ENCODE data around the gene ANTKMT. TPM values are rescaled to one million over a fixed set of nuclear protein-coding genes. Genes with fewer than 3 reads are reported as not detected.
A peak's percentile ranks its signal among the peaks of the same experiment; 100 is the strongest.

The ANTKMT gene
- total and polyA plus RNA-seq, 4 experiments from 2014 or later: 14.5 to 36.4 (median 22.5) TPM

DNA sequence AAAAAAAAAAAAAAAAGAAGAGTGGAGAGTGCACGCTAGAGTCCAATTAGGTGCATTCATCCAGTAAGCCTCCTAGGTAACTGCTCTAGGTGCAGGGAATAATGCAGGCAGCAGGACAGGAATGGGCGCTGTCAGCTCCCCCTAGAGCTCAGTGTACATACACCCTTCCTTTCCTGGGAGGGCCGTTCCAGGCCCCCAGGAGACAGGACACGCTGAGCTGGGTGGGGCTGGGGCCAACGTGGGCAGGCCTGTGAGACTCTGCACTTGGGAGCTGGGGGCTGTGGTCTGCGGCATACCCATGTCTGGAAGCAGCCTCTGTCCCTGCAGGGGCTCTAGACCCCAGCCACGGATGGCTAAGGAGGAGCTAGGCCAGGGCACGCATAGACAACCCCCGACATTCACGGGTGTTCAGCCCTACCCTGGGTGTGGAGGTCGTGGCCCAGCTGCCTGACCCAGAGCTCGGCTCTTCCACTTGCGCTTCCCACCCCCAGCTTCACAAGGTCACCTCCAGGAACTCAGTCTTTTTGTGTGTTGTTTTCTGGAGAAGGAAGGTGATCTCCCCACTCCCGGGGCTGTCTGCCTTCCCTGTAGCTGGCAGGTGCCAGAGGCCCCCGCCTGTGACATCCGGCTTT is 1.0 kb upstream of the ANTKMT start:
- Mint-ChIP-seq H3K9me3 (peaks cover 0 to 2% (median 0%) of the 10 kb centered on the region in 8 donors), H3K4me3 (peak overlapping the region; percentile 80 to 88 (median 84)), H3K27ac (peak overlapping the region; percentile 47 to 91 (median 84)), H3K27me3 (no peaks in the 10 kb centered on the region), H3K36me3 (no peaks in the 10 kb centered on the region), H3K4me1 (peaks cover 3 to 38% (median 12%) of the 10 kb centered on the region in 4 donors)
- no peaks in the 10 kb centered on the region for H3K27me3 ChIP-seq (ENCODE audit: insufficient read depth, low read length)
- peak in 1 of 5 donors; percentile 22 for DNase-seq
- H3K27ac ChIP-seq (ENCODE audit: low read depth, low read length): peak overlapping the region; percentile 40
- H3K36me3 ChIP-seq (ENCODE audit: insufficient read depth, low read length): no peaks in the 10 kb centered on the region
- H3K4me3 ChIP-seq (ENCODE audit: low read length in 2 of 2): peak overlapping the region; percentile 42 to 60
- POLR2A ChIA-PET (ENCODE audit: partially characterized antibody): interaction anchor here (0.6 to 12.9 kb wide), 10 partner anchors 10 to 99 kb away, joined by 3 to 166 read pairs (median 5); partner anchors contain the start of genes CHTF18, CIAO3, RHBDL1 and RPUSD1
- no peaks in the 10 kb centered on the region for H3K9me3 ChIP-seq (ENCODE audit: control insufficient read depth in 1 of 2, low read length in 2 of 2)
- CTCF ChIA-PET (ENCODE audit: partially characterized antibody): interaction anchor here (1.0 to 4.5 kb wide), 8 partner anchors 8 to 21 kb away, joined by 3 to 27 read pairs (median 4); partner anchors contain the start of gene CIAO3
- H3K4me1 ChIP-seq (ENCODE audit: insufficient read depth, low read length): peaks cover 34% of the 10 kb centered on the region
- intact Hi-C loops (cut with micrococcal nuclease): no loop called here

DNA sequence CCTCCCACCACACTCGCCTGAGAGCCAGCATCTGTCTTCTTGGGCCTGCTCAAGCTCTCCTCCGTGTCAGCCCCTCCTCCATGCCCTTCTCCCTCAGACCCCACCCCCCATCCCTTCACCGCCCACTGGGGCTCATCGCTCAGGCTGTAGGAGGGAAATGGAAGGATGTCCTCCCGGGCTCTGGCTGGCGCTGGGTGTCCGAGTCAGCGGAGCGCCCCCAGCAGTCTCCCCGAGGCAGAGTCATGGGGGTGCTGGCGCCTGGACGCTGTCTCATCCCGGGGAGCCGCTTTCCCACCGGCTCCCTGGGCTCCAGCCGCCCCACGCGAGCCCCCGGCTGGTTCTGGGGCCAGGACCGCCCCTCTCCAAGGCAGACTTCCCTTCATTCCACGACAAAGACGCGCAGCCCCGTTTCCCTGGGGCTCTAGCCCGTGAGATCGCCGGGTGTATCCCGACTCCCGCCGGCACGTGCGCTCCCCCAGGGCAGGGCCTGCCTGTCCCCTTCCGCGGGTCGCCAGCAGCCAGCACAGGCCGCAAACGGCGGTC is 428 bp upstream of the ANTKMT start:
- Mint-ChIP-seq H3K4me3 (peak overlapping the region; percentile 80 to 88 (median 84)), H3K27me3 (no peaks in the 10 kb centered on the region), H3K4me1 (peaks cover 3 to 38% (median 12%) of the 10 kb centered on the region in 4 donors), H3K36me3 (no peaks in the 10 kb centered on the region), H3K9me3 (peaks cover 0 to 2% (median 0%) of the 10 kb centered on the region in 8 donors), H3K27ac (peak overlapping the region in 6 of 7 donors; percentile 54 to 91 (median 84))
- peak overlapping the region; percentile 40 for H3K27ac ChIP-seq (ENCODE audit: low read depth, low read length)
- no peaks in the 10 kb centered on the region for H3K27me3 ChIP-seq (ENCODE audit: insufficient read depth, low read length)
- DNase-seq: peak in 1 of 5 donors; percentile 31
- POLR2A ChIA-PET (ENCODE audit: partially characterized antibody): interaction anchor here (0.6 to 12.9 kb wide), 15 partner anchors 6 to 99 kb away, joined by 3 to 166 read pairs (median 5); partner anchors contain the start of genes CHTF18, CIAO3, METRN and RHBDL1
- H3K4me1 ChIP-seq (ENCODE audit: insufficient read depth, low read length): peaks cover 34% of the 10 kb centered on the region
- CTCF ChIA-PET (ENCODE audit: partially characterized antibody): interaction anchor here (0.9 to 4.5 kb wide), 10 partner anchors 8 to 64 kb away, joined by 3 to 27 read pairs (median 4); partner anchors contain the start of gene CIAO3
- no peaks in the 10 kb centered on the region for H3K36me3 ChIP-seq (ENCODE audit: insufficient read depth, low read length)
- H3K9me3 ChIP-seq (ENCODE audit: control insufficient read depth in 1 of 2, low read length in 2 of 2): no peaks in the 10 kb centered on the region
- intact Hi-C loops (cut with micrococcal nuclease): no loop called here
- H3K4me3 ChIP-seq (ENCODE audit: low read length in 2 of 2): peak overlapping the region; percentile 42 to 60

DNA sequence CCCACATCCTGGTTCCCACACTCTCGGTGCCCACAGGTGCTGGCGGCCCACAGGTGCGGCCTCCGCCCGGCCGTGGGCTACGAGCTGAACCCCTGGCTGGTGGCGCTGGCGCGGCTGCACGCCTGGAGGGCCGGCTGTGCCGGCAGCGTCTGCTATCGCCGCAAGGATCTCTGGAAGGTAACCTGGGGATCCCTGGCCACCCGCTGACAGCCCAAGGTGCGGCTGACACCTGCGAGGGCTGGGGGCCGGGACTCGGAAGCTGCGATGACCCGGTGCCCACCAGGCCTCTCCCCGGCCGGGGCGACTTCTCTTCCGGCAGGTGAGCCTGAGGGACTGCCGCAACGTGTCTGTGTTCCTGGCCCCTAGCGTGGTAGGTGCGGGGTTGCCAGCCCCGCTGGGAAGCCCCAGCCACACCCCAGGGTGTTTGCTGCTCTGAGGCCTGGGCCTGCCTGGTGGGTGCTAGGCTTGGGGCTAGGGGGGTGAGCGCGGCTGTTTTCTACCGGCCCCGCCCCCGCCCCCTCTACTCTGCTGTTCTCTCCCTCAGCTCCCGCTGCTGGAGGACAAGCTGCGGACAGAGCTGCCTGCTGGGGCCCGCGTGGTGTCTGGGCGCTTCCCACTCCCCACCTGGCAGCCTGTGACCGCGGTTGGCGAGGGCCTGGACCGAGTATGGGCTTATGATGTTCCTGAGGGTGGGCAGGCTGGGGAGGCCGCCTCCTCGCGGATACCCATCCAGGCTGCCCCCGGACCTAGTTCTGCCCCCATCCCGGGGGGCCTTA is 1.0 kb downstream of the ANTKMT start:
- peak overlapping the region in 6 of 8 donors; percentile 7 to 68 (median 51) for H3K4me3 Mint-ChIP-seq
- peak overlapping the region in 3 of 7 donors; percentile 7 to 72 (median 27) for H3K27ac Mint-ChIP-seq
- Histone ChIP-seq H3K36me3 (ENCODE audit: insufficient read depth, low read length) (no peaks in the 10 kb centered on the region), H3K27ac (ENCODE audit: low read depth, low read length) (peak overlapping the region; percentile 47), H3K4me1 (ENCODE audit: insufficient read depth, low read length) (peaks cover 32% of the 10 kb centered on the region), H3K4me3 (ENCODE audit: low read length in 2 of 2) (peak overlapping the region in 1 of 2 donors; percentile 60), H3K9me3 (ENCODE audit: control insufficient read depth in 1 of 2, low read length in 2 of 2) (no peaks in the 10 kb centered on the region), H3K27me3 (ENCODE audit: insufficient read depth, low read length) (no peaks in the 10 kb centered on the region)
- no peak for DNase-seq
- POLR2A ChIA-PET (ENCODE audit: partially characterized antibody): interaction anchor here (0.6 to 12.9 kb wide), 13 partner anchors 7 to 238 kb away, joined by 3 to 166 read pairs (median 5); partner anchors contain the start of genes CHTF18, CIAO3, METRN and RHBDL1
- H3K4me1 Mint-ChIP-seq: peaks cover 3 to 29% (median 12%) of the 10 kb centered on the region in 4 donors
- H3K36me3 Mint-ChIP-seq: no peaks in the 10 kb centered on the region
- peaks cover 0 to 2% (median 0%) of the 10 kb centered on the region in 8 donors for H3K9me3 Mint-ChIP-seq
- intact Hi-C loops (cut with micrococcal nuclease): no loop called here
- H3K27me3 Mint-ChIP-seq: no peaks in the 10 kb centered on the region
- CTCF ChIA-PET (ENCODE audit: partially characterized antibody): interaction anchor here (0.9 to 4.5 kb wide), 6 partner anchors 10 to 63 kb away, joined by 3 to 27 read pairs (median 5); partner anchors contain the start of gene CIAO3

DNA sequence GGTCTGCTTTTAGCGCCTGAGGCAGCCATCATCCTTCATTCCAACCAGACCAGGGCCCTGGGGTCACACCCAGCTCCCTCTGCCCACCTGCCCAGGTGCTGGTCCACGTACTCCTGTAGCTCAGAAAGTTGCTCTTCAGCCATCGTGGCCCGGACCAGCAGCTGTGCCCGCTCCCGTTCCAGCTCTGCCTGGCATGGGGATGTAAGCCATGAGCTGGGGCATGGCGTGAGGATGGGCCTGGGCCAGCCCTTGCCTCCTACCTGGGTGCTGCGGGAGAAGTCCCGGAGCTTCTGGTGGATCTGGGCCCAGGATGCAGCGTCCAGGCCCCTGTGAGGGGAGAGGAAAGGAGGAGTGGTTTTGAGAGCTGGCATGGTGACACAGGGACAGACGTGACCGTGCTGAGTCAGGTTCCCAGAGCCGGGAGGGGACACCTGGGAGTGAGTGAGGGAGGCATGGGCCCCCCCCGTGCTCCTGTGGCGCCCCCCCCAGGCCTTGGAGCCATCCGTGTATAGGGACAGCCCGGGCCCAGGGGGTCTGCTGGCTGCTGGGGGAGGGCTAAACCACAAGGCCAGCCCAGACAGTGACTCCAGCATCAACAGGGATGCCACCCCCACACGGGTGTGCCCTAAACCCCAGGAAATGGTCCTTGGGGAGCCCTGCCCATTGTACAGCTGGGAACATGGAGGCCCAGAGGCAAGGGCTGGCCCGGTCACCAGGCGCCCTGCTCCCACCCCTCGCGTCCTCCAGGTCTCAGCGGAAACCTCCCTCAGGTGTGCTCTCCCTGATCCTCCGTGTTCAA is 2.1 kb downstream of the ANTKMT start:
- intact Hi-C loops (cut with micrococcal nuclease): no loop called here
- H3K4me1 Mint-ChIP-seq: peaks cover 3 to 29% (median 12%) of the 10 kb centered on the region in 4 donors
- H3K4me3 Mint-ChIP-seq: peak overlapping the region in 3 of 8 donors; percentile 25 to 48 (median 34)
- no peaks in the 10 kb centered on the region for H3K36me3 ChIP-seq (ENCODE audit: insufficient read depth, low read length)
- H3K27ac ChIP-seq (ENCODE audit: low read depth, low read length): no peak overlapping the region
- H3K36me3 Mint-ChIP-seq: no peaks in the 10 kb centered on the region
- peak overlapping the region in 5 of 7 donors; percentile 6 to 86 (median 52) for H3K27ac Mint-ChIP-seq
- ChIA-PET POLR2A (ENCODE audit: partially characterized antibody) (interaction anchor here (8.8 to 12.9 kb wide), 2 partner anchors 8 to 30 kb away, joined by 71 to 166 read pairs; partner anchors contain the start of genes METRN and WDR24), CTCF (ENCODE audit: partially characterized antibody) (interaction anchor here (1.3 to 4.5 kb wide), 3 partner anchors 9 to 62 kb away, joined by 3 to 27 read pairs (median 14); partner anchors contain the start of gene CIAO3)
- H3K9me3 Mint-ChIP-seq: peaks cover 0 to 2% (median 0%) of the 10 kb centered on the region in 8 donors
- no peaks in the 10 kb centered on the region for H3K27me3 Mint-ChIP-seq
- peaks cover 37% of the 10 kb centered on the region for H3K4me1 ChIP-seq (ENCODE audit: insufficient read depth, low read length)
- no peak overlapping the region for H3K4me3 ChIP-seq (ENCODE audit: low read length in 2 of 2)
- no peak for DNase-seq
- no peaks in the 10 kb centered on the region for H3K9me3 ChIP-seq (ENCODE audit: control insufficient read depth in 1 of 2, low read length in 2 of 2)
- no peaks in the 10 kb centered on the region for H3K27me3 ChIP-seq (ENCODE audit: insufficient read depth, low read length)

DNA sequence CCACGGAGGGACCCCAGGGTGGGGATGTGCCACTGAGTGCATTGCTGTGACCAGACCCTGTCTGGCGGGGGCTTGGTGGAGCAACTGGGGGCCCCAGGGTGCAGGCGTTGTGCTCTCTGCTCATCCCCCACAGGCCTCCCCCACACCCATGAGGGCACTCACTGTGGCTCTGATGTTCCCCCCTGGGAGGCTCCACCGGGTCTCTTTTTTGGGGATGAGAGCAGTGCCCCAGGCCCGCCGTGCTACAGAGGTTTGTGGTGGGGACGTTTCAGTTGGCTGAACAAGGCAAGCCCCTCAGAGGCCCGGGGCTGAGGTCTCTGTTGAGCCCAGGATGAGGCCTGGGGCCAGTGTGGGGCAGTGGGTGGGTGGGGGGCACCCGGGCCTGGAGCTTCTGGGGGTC is 2.7 kb downstream of the ANTKMT start:
- Histone ChIP-seq H3K27ac (ENCODE audit: low read depth, low read length) (no peak overlapping the region), H3K27me3 (ENCODE audit: insufficient read depth, low read length) (no peaks in the 10 kb centered on the region), H3K4me3 (ENCODE audit: low read length in 2 of 2) (no peak overlapping the region), H3K4me1 (ENCODE audit: insufficient read depth, low read length) (peaks cover 37% of the 10 kb centered on the region), H3K36me3 (ENCODE audit: insufficient read depth, low read length) (no peaks in the 10 kb centered on the region), H3K9me3 (ENCODE audit: control insufficient read depth in 1 of 2, low read length in 2 of 2) (no peaks in the 10 kb centered on the region)
- no peaks in the 10 kb centered on the region for H3K27me3 Mint-ChIP-seq
- peaks cover 0 to 2% (median 0%) of the 10 kb centered on the region in 8 donors for H3K9me3 Mint-ChIP-seq
- peaks cover 3 to 29% (median 11%) of the 10 kb centered on the region in 4 donors for H3K4me1 Mint-ChIP-seq
- no peaks in the 10 kb centered on the region for H3K36me3 Mint-ChIP-seq
- no peak overlapping the region for H3K4me3 Mint-ChIP-seq
- intact Hi-C loops (cut with micrococcal nuclease): no loop called here
- peak overlapping the region in 2 of 7 donors; percentile 17 to 82 for H3K27ac Mint-ChIP-seq
- DNase-seq: no peak
- ChIA-PET POLR2A (ENCODE audit: partially characterized antibody) (interaction anchor here (8.8 to 12.9 kb wide), 2 partner anchors 9 to 31 kb away, joined by 71 to 166 read pairs; partner anchors contain the start of genes METRN and WDR24), CTCF (ENCODE audit: partially characterized antibody) (interaction anchor here (1.3 to 4.3 kb wide), 2 partner anchors 9 to 62 kb away, joined by 3 to 14 read pairs; no protein-coding TSS in a partner anchor)
